HG02938 (cell line): ENCODE measurements around the gene CCT6A.
A peak's percentile ranks its signal among the peaks of the same experiment; 100 is the strongest.
"Not testable (repeated sequence)": the region's sequence is repeated elsewhere in the genome, so short reads cannot be mapped to it uniquely, and the experiment has no call there.

Experiments
- ATAC-seq: cut with Tn5 transposase; IDR thresholded peaks from one replicate; pipeline ENCODE4 v1.9.1; 2021; ENCODE audit warnings: mild to moderate bottlenecking, moderate library complexity; ENCODE audit not compliant: unreplicated experiment

CCT6A gene

GRCh38 chr7:56048763-56049162 lies 2.8 kb upstream of the CCT6A start:
- ATAC-seq, result not testable (repeated sequence)

- ATAC-seq, result no peak
Observed at GRCh38 chr7:56051053-56051338, 569 bp upstream of the CCT6A start.

GRCh38 chr7:56053379-56053778 lies 1.8 kb downstream of the CCT6A start:
- ATAC-seq, result no peak

- ATAC-seq, result no peak
Observed at GRCh38 chr7:56053993-56054392, 2.4 kb downstream of the CCT6A start.

- no peak for ATAC-seq
Observed at GRCh38 chr7:56062382-56062781, 10.8 kb downstream of the CCT6A start.

- no peak for ATAC-seq
Observed at GRCh38 chr7:56063500-56063881, 11.9 kb downstream of the CCT6A start.

- peak; percentile 66 for ATAC-seq
Observed at GRCh38 chr7:56063882-56064625, 12.5 kb downstream of the CCT6A start, which contains the start of gene SUMF2. TSS of gene SUMF2 (plus strand) at chr7:56064286. CDS start at chr7:56064312, 26 bp downstream.

- not testable (repeated sequence) for ATAC-seq
Observed at GRCh38 chr7:56066376-56066775, 14.8 kb downstream of the CCT6A start.

- peak; percentile 91 for ATAC-seq
Observed at GRCh38 chr7:56074371-56074791, 22.8 kb downstream of the CCT6A start.

- ATAC-seq, result no peak
Observed at GRCh38 chr7:56077681-56078080, 26.1 kb downstream of the CCT6A start.

- ATAC-seq, result no peak
Observed at GRCh38 chr7:56078196-56078595, 26.6 kb downstream of the CCT6A start.

- ATAC-seq, result no peak
Observed at GRCh38 chr7:56079450-56080185, 28.1 kb downstream of the CCT6A start.

GRCh38 chr7:56080726-56081435 lies 29.3 kb downstream of the CCT6A start:
- not testable (repeated sequence) for ATAC-seq

GRCh38 chr7:56081626-56082340 lies 30.2 kb downstream of the CCT6A start:
- no peak for ATAC-seq

- ATAC-seq, result no peak
Observed at GRCh38 chr7:56083150-56083785, 31.7 kb downstream of the CCT6A start.

GRCh38 chr7:56086761-56087160 lies 35.2 kb downstream of the CCT6A start:
- no peak for ATAC-seq

- no peak for ATAC-seq
Observed at GRCh38 chr7:56087445-56087844, 35.9 kb downstream of the CCT6A start.

GRCh38 chr7:56091591-56091990 lies 40.0 kb downstream of the CCT6A start:
- ATAC-seq, result no peak

GRCh38 chr7:56092388-56092787 lies 40.8 kb downstream of the CCT6A start:
- ATAC-seq, result not testable (repeated sequence)

- ATAC-seq, result no peak
Observed at GRCh38 chr7:56092789-56093531, 41.4 kb downstream of the CCT6A start, which contains the start of gene PHKG1. TSS of gene PHKG1 (minus strand) at chr7:56092952. CDS start at chr7:56088941, 4,011 bp downstream.
